ENCODE results near the gene MXRA7. TPM values are rescaled to one million over a fixed set of nuclear protein-coding genes. Genes with fewer than 3 reads are reported as not detected.

Gene MXRA7
- 46.1 and 54.0 TPM in 2 replicates for total RNA-seq
- long read RNA-seq, partial matches to known transcripts = 2 of 12 reads
- long read RNA-seq, other reads (novel, unspliced or antisense) = 9 of 12 reads

GRCh38 chr17:76710863-76711611 is at the start of gene MXRA7:
MXRA7 (minus strand) TSS chr17:76710965; CDS start chr17:76710946, 19 bp downstream.
- Mint-ChIP-seq H3K4me3 (peak within 1 kb of the TSS; percentile 90), H3K36me3 (ENCODE audit: low read depth) (no peaks in the 10 kb centered on the region), H3K4me1 (peaks cover 43% of the 10 kb centered on the region), H3K9me3 (no peaks in the 10 kb centered on the region), H3K27me3 (ENCODE audit: low read depth) (peaks cover 3% of the 10 kb centered on the region), H3K27ac (ENCODE audit: unreplicated experiment) (peak within 1 kb of the TSS; percentile 89)
- no peak for DNase-seq (ENCODE audit: low read depth, low spot score)
- TF ChIP-seq, protein P1, sequence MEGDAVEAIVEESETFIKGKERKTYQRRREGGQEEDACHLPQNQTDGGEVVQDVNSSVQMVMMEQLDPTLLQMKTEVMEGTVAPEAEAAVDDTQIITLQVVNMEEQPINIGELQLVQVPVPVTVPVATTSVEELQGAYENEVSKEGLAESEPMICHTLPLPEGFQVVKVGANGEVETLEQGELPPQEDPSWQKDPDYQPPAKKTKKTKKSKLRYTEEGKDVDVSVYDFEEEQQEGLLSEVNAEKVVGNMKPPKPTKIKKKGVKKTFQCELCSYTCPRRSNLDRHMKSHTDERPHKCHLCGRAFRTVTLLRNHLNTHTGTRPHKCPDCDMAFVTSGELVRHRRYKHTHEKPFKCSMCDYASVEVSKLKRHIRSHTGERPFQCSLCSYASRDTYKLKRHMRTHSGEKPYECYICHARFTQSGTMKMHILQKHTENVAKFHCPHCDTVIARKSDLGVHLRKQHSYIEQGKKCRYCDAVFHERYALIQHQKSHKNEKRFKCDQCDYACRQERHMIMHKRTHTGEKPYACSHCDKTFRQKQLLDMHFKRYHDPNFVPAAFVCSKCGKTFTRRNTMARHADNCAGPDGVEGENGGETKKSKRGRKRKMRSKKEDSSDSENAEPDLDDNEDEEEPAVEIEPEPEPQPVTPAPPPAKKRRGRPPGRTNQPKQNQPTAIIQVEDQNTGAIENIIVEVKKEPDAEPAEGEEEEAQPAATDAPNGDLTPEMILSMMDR (conservative IDR thresholded peaks at IDR 0.05) = no peak

- Mint-ChIP-seq H3K4me1 (no peaks in the 10 kb centered on the region), H3K36me3 (ENCODE audit: low read depth) (peaks cover 25% of the 10 kb centered on the region), H3K9me3 (no peaks in the 10 kb centered on the region), H3K27ac (ENCODE audit: unreplicated experiment) (no peak overlapping the region), H3K4me3 (no peak overlapping the region), H3K27me3 (ENCODE audit: low read depth) (no peaks in the 10 kb centered on the region)
- DNase-seq (ENCODE audit: low read depth, low spot score) = no peak
- TF ChIP-seq, protein P1 (conservative IDR thresholded peaks at IDR 0.05) = no peak
These were observed 47.8 kb upstream of the MXRA7 start for GRCh38 chr17:76758570-76758969.

DNA sequence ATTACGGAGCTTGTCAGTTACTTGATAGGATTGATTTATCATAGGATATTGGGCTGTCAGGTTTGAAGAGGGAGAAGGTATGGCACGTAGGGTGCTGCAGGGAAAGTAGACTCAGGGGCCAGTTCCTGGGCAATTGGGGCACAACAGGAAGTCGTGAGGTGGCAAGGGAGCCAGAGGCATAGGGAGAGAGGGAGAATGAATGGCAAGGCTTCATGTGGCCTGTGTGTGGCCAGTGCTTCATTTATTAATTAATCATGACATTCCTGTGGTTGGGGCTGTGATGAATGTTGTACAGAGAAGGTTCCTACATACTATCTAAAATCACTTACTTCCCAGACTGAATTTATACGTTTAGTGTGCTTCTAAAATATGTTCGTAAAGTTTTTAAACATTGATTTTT is 46.5 kb upstream of the MXRA7 start:
- no peak for DNase-seq (ENCODE audit: low read depth, low spot score)
- TF ChIP-seq, protein P1 (conservative IDR thresholded peaks at IDR 0.05) = no peak
- H3K27ac Mint-ChIP-seq (ENCODE audit: unreplicated experiment) = no peak overlapping the region
- no peak overlapping the region for H3K4me3 Mint-ChIP-seq
- H3K4me1 Mint-ChIP-seq = peaks cover under 1% of the 10 kb centered on the region
- H3K36me3 Mint-ChIP-seq (ENCODE audit: low read depth) = peaks cover 20% of the 10 kb centered on the region
- no peaks in the 10 kb centered on the region for H3K9me3 Mint-ChIP-seq
- no peaks in the 10 kb centered on the region for H3K27me3 Mint-ChIP-seq (ENCODE audit: low read depth)

GRCh38 chr17:76755285-76755684 is 44.5 kb upstream of the MXRA7 start:
- H3K27me3 Mint-ChIP-seq (ENCODE audit: low read depth) = no peaks in the 10 kb centered on the region

DNA sequence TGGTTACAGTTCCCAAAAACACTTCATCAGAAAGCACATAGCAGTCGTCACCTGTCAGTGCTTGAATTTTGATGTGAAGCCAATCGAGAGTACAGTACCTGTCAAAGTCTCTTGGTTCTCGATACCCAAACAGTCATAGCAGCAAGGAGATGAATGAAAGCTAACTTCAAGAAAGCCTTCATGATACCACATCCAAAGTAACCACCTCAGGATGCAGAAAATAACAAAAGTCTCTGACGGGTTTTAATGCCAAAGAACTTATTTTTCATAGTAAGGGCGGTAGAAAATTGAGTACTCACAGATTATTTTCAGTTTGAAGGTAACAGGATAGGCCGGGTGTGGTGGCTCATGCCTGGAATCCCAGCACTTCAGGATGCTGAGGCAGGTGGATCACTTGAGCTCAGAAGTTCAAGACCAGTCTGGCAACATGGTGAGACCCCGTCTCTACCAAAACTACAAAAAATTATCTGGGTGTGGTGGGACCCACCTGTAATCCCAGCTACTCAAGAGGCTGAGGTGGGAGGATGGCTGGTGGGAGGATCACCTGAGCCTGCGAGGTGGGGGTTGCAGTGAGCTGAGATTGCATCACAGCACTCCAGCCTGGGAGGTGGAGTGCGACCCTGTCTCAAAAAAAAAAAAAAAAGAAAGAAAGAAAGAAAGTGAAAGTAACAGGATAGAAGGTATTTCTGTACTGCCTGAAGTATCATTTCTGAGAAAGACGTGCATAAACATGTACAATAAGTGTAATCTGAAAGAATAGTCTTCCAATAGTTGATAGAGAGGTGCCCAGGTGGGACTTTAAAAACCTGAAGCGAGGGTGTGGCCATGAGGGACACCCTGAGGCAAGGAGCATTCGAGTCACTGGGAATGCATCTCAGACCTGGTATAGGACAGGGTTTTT is 42.5 kb upstream of the MXRA7 start:
- TF ChIP-seq, protein P1 (conservative IDR thresholded peaks at IDR 0.05) = no peak
- peaks cover 18% of the 10 kb centered on the region for H3K4me1 Mint-ChIP-seq

More at GRCh38 chr17:76755285-76755684, 44.5 kb upstream of the MXRA7 start:
- H3K4me1 Mint-ChIP-seq = peaks cover 7% of the 10 kb centered on the region
- TF ChIP-seq, protein P1 (conservative IDR thresholded peaks at IDR 0.05) = no peak
- no peak overlapping the region for H3K4me3 Mint-ChIP-seq
- DNase-seq (ENCODE audit: low read depth, low spot score) = no peak
- no peaks in the 10 kb centered on the region for H3K9me3 Mint-ChIP-seq
- H3K36me3 Mint-ChIP-seq (ENCODE audit: low read depth) = peaks cover 14% of the 10 kb centered on the region
- H3K27ac Mint-ChIP-seq (ENCODE audit: unreplicated experiment) = no peak overlapping the region

More for the DNA sequence above, 42.5 kb upstream of the MXRA7 start:
- H3K36me3 Mint-ChIP-seq (ENCODE audit: low read depth) = peaks cover 9% of the 10 kb centered on the region
- no peak overlapping the region for H3K27ac Mint-ChIP-seq (ENCODE audit: unreplicated experiment)
- H3K9me3 Mint-ChIP-seq = no peaks in the 10 kb centered on the region
- DNase-seq (ENCODE audit: low read depth, low spot score) = no peak
- H3K4me3 Mint-ChIP-seq = no peak overlapping the region
- H3K27me3 Mint-ChIP-seq (ENCODE audit: low read depth) = no peaks in the 10 kb centered on the region
